Heart left ventricle (tissue), 13 donors: ENCODE data around the gene KCNS3.

Source experiments
- POLR2A ChIP-seq, 2 donors: fragments of 450-650 bp; IDR thresholded peaks; one replicate each; pipeline ENCODE4 v1.6.1; 2017; ENCODE audit warnings: antibody characterized with exemption in 2 of 2, mild to moderate bottlenecking in 2 of 2, moderate library complexity in 2 of 2
- TF ChIP-seq, protein P1 (sequence below), 12 donors: fragments of 200-600 bp; sonication (generic) in 4 of 12; IDR thresholded peaks; one replicate each; pipeline versions ENCODE4 v1.5.0 to v1.8.0; 2018 to 2022; ENCODE audit warnings: antibody characterized with exemption in 12 of 12, mild to moderate bottlenecking in 5 of 12
- donor health status: ischemic (EF 13 %, LVEDD 7.1; RV severe dilation, severe dysfunction).
- donor health status: DM: no; HTN: yes; CAD: no.
- donor health status: DM: no; HTN: no; CAD: no.
- donor health status: ischemic (EF 25% LVEDD 6.9; RV normal size, moderate dysfunction).
- donor health status: ischemic (EF 25% LVEDD 5.7; RV mildly dilated, moderate dysfunction).
- donor health status: ischemic (EF 35%, LVEDD 5.7; RV mildly dilated, moderate dysfunction).
- donor health status: nonischemic (EF 11% LVEDD 7.7; RV severe dilation, severe dysfunction).
- donor health status: DM: yes; HTN: yes; CAD: no.
- donor health status: PGD.
- donor health status: ischemic (EF 29% LVEDD 5.4; RV normal size, mild dysfunction).
- donor health status: nonischemic (EF 23%, LVEDD 6.1; RV moderate dilation, normal function).

GRCh38 chr2:17918789-17919188, 40.3 kb downstream of the KCNS3 start:
- TF ChIP-seq, protein P1, sequence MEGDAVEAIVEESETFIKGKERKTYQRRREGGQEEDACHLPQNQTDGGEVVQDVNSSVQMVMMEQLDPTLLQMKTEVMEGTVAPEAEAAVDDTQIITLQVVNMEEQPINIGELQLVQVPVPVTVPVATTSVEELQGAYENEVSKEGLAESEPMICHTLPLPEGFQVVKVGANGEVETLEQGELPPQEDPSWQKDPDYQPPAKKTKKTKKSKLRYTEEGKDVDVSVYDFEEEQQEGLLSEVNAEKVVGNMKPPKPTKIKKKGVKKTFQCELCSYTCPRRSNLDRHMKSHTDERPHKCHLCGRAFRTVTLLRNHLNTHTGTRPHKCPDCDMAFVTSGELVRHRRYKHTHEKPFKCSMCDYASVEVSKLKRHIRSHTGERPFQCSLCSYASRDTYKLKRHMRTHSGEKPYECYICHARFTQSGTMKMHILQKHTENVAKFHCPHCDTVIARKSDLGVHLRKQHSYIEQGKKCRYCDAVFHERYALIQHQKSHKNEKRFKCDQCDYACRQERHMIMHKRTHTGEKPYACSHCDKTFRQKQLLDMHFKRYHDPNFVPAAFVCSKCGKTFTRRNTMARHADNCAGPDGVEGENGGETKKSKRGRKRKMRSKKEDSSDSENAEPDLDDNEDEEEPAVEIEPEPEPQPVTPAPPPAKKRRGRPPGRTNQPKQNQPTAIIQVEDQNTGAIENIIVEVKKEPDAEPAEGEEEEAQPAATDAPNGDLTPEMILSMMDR (IDR thresholded peaks at IDR 0.05), result peak in 4 of 12 donors; percentile 13 to 42 (median 24)
- no peak for TF ChIP-seq POLR2A (IDR thresholded peaks at IDR 0.05)
